Measurements from ENCODE around the gene COG3. TPM values are rescaled to one million over a fixed set of nuclear protein-coding genes. Genes with fewer than 3 reads are reported as not detected.

The COG3 gene
- total and polyA plus RNA-seq, 2 of the 13 experiments (the other 11 are each of a cell fraction or from before 2014, with no cell fraction given), result 37.8 to 47.5 TPM

GRCh38 chr13:45441633-45442032 is 23.1 kb upstream of the COG3 start (continued):
- TF ChIP-seq STAT6 (CRISPR knock-in tag; IDR thresholded peaks at IDR 0.05; ENCODE audit: borderline replicate concordance), result no peak
- TF ChIP-seq ZNF607 (CRISPR knock-in tag; IDR thresholded peaks at IDR 0.05; ENCODE audit: borderline replicate concordance), result no peak
- TF ChIP-seq ZNF33A (CRISPR knock-in tag; IDR thresholded peaks at IDR 0.05; ENCODE audit: borderline replicate concordance), result no peak
- TF ChIP-seq ZNF614 (CRISPR knock-in tag; IDR thresholded peaks at IDR 0.05; ENCODE audit: borderline replicate concordance), result no peak
- TF ChIP-seq BRD4 (CRISPR knock-in tag; IDR thresholded peaks at IDR 0.05), result no peak
- no peak for TF ChIP-seq HNF1B (CRISPR knock-in tag; IDR thresholded peaks at IDR 0.05)
- TF ChIP-seq ZNF567 (CRISPR knock-in tag; IDR thresholded peaks at IDR 0.05; ENCODE audit: borderline replicate concordance), result no peak
- 0 out of 2 replicates have a peak, but pooled peaks have one; percentile 23 for TF ChIP-seq HMG20A (CRISPR knock-in tag; IDR thresholded peaks at IDR 0.05; ENCODE audit: borderline replicate concordance)
- TF ChIP-seq FOXJ3 (CRISPR knock-in tag; IDR thresholded peaks at IDR 0.05; ENCODE audit: borderline replicate concordance), result no peak
- 0 out of 2 replicates have a peak, but pooled peaks have one; percentile 23 for TF ChIP-seq ZBTB33 (CRISPR knock-in tag; IDR thresholded peaks at IDR 0.05)
- TF ChIP-seq ZNF850 (CRISPR knock-in tag; conservative IDR thresholded peaks at IDR 0.05), result no peak
- no peak for TF ChIP-seq TMF1 (CRISPR knock-in tag; IDR thresholded peaks at IDR 0.05; ENCODE audit: low read depth)
- no peak for TF ChIP-seq ZNF34 (CRISPR knock-in tag; IDR thresholded peaks at IDR 0.05; ENCODE audit: borderline replicate concordance)
- no peak for TF ChIP-seq NR2F6 (IDR thresholded peaks at IDR 0.05)
- 0 out of 2 replicates have a peak, but pooled peaks have one; percentile 18 for TF ChIP-seq NR2F6 (CRISPR knock-in tag; IDR thresholded peaks at IDR 0.05)
- TF ChIP-seq FOSL2 (CRISPR knock-in tag; IDR thresholded peaks at IDR 0.05), result 0 out of 2 replicates have a peak, but pooled peaks have one; percentile 29
- no peak for TF ChIP-seq MTF1 (CRISPR knock-in tag; IDR thresholded peaks at IDR 0.05)
- no peak for TF ChIP-seq ZSCAN29 (CRISPR knock-in tag; conservative IDR thresholded peaks at IDR 0.05)
- peak; percentile 33 for TF ChIP-seq JARID2 (CRISPR knock-in tag; IDR thresholded peaks at IDR 0.05; ENCODE audit: insufficient replicate concordance)
- peak; percentile 41; the same call in 1 of the 2 replicates for TF ChIP-seq MIXL1 (CRISPR knock-in tag; IDR thresholded peaks at IDR 0.05)
- TF ChIP-seq DR1 (CRISPR knock-in tag; IDR thresholded peaks at IDR 0.05), result no peak
- TF ChIP-seq THAP7 (CRISPR knock-in tag; IDR thresholded peaks at IDR 0.05), result no peak
- TF ChIP-seq IRF2 (CRISPR knock-in tag; IDR thresholded peaks at IDR 0.05), result 0 out of 2 replicates have a peak, but pooled peaks have one; percentile 42
- TF ChIP-seq CBX5 (CRISPR knock-in tag; IDR thresholded peaks at IDR 0.05; ENCODE audit: borderline replicate concordance), result no peak
- peak; percentile 51 for TF ChIP-seq SAP130 (CRISPR knock-in tag; IDR thresholded peaks at IDR 0.05; ENCODE audit: low read depth)
- 0 out of 2 replicates have a peak, but pooled peaks have one; percentile 29 for TF ChIP-seq ZNF331 (CRISPR knock-in tag; IDR thresholded peaks at IDR 0.05)
- no peak for TF ChIP-seq RBAK (CRISPR knock-in tag; IDR thresholded peaks at IDR 0.05)
